H1 (cell line): Measurements from ENCODE around the gene CTU1. TPM values are rescaled to one million over a fixed set of nuclear protein-coding genes. Genes with fewer than 3 reads are reported as not detected.

Experiments used
- EGR1 ChIP-seq: IDR thresholded peaks from 2 replicates; pipeline ENCODE4 v1.6.1; 2011; ENCODE audit warnings: low read depth, low read length, borderline replicate concordance
- NRF1 ChIP-seq: IDR thresholded peaks from 2 replicates; pipeline ENCODE4 v1.6.1; 2011; ENCODE audit warnings: mild to moderate bottlenecking, low read depth, low read length, improper control_type of control experiment
- POLR2AphosphoS5 ChIP-seq: IDR thresholded peaks from 2 replicates; pipeline ENCODE4 v1.6.1; 2011; ENCODE audit warnings: low read depth, low read length
- RFX5 ChIP-seq: IDR thresholded peaks from 2 replicates; pipeline ENCODE4 v1.6.1; 2011; ENCODE audit warnings: low read depth, low read length, improper control_type of control experiment, borderline replicate concordance
- SP2 ChIP-seq: IDR thresholded peaks from 2 replicates; pipeline ENCODE4 v1.6.1; 2012; ENCODE audit warnings: mild to moderate bottlenecking, low read length, inconsistent platforms
- USF2 ChIP-seq: IDR thresholded peaks from 2 replicates; pipeline ENCODE4 v1.6.1; 2011; ENCODE audit warnings: low read length, improper control_type of control experiment
- polyA plus RNA-seq, 7 experiments: library from polyadenylated mRNA; depleted of rRNA in 3 of 7; stranded (reverse) in 5 of 7; unstranded in 2 of 7; fragments of >200 nt in 5 of 7; fragments of 200-250 nt in 2 of 7; gene quantifications; 1 replicate in 5 of 7; 2 replicates in 1 of 7; 4 replicates in 1 of 7; pipeline versions ENCODE4 v1.2.1 to v1.2.3, GENCODE V29; 2011 to 2013; ENCODE audit warnings: missing spikeins in 2 of 7, mixed read lengths in 2 of 7
- total RNA-seq: library from RNA; stranded (reverse); fragmentation: NEBNext Ultra II Directional; extraction: Animal tissue kit (Norgen Biotek cat#: 25700); gene quantifications from 2 replicates; pipeline ENCODE4 v1.2.1, GENCODE V29; 2021
- TF ChIP-seq, protein P1 (sequence below): IDR thresholded peaks from 2 replicates; pipeline ENCODE4 v1.6.1; 2012; ENCODE audit warnings: low read length, inconsistent platforms

CTU1 gene
- total and polyA plus RNA-seq, 2 of the 8 experiments (the other 6 are each of a cell fraction or from before 2014, with no cell fraction given): 4.6 to 7.2 TPM

DNA sequence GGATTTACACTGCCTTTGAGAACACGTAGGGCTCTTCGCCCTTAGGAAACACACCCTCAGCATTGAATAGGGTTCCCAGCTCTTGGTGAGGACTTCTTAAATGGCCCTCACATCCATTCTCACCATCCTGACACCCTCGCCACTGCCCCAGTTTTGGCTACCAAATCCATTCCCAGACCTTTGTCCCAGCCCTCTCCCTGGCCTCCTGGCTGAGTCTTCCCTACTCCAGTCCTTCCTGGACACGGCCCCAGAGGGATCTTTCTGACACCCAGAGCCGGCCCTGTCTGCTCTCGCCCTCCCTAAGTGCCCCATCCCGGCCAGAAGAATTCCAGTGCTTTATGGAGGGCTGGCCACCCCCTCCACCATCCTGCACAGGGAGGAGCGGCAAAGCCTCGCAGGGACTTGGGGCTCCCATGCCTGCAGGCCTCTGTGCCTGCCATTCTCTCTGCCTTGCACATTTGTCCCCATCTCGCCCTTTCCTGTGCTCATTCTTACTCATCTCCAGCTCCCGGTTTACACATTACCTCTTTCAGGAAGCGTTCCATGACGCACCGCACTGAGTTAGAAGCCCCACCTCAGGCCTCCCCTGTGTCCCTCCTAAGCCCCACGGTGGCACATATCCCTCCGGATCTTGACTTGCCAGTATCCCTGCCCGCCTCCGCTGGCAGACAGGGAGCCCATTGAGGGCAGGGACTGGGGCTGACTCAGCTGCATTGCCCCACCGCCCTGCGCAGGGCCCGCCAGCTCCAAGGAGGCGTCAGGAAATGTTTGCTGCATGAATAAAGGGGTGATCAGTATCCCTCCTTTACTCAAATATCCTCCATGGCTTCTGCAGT is 14.5 kb downstream of the CTU1 start (continued):
- TF ChIP-seq EGR1 (no peak), SP2 (no peak), NRF1 (no peak), RFX5 (no peak), USF2 (no peak), POLR2AphosphoS5 (no peak)
- TF ChIP-seq, protein P1, sequence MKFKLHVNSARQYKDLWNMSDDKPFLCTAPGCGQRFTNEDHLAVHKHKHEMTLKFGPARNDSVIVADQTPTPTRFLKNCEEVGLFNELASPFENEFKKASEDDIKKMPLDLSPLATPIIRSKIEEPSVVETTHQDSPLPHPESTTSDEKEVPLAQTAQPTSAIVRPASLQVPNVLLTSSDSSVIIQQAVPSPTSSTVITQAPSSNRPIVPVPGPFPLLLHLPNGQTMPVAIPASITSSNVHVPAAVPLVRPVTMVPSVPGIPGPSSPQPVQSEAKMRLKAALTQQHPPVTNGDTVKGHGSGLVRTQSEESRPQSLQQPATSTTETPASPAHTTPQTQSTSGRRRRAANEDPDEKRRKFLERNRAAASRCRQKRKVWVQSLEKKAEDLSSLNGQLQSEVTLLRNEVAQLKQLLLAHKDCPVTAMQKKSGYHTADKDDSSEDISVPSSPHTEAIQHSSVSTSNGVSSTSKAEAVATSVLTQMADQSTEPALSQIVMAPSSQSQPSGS: no peak
